Measurements from ENCODE around the gene ZBTB22. TPM values are rescaled to one million over a fixed set of nuclear protein-coding genes. Genes with fewer than 3 reads are reported as not detected.

The ZBTB22 gene
- total and polyA plus RNA-seq, 4 donors: 1.6 to 7.8 (median 4.7) TPM

DNA sequence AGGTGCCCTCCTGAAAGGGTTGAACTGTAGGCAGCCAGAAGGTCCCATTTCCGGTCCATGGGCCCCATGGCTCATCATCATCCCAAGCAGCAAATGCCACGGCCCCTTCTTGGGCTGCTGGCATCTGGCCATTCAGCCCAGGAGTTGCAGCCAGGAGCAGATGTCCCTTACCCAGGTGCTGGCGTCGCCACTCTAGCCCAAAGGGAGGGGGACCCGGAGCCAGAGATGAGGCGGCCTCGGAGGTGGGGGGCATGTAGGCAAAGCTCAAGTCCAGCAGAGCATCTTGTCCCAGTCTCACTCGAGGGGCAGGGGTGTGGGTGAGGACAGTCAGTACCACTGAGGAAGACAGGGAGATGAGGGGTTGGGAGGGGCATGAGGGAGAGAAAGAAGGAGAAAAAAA lies 12.5 kb downstream of the ZBTB22 start:
- Histone ChIP-seq H3K4me1 (ENCODE audit: control insufficient read depth in 4 of 4, insufficient read depth in 4 of 4, low read length in 3 of 4) (peaks cover 2 to 5% (median 4%) of the 10 kb centered on the region in 4 donors), H3K9me3 (ENCODE audit: control insufficient read depth in 4 of 4, low read length in 3 of 4) (no peaks in the 10 kb centered on the region), H3K27ac (ENCODE audit: low read depth in 1 of 2, low read length in 2 of 2) (no peak overlapping the region), H3K36me3 (ENCODE audit: control insufficient read depth in 4 of 4, insufficient read depth in 3 of 4, low read depth in 1 of 4, low read length in 3 of 4) (peaks cover 6 to 24% (median 15%) of the 10 kb centered on the region in 4 donors), H3K27me3 (ENCODE audit: control insufficient read depth in 4 of 4, insufficient read depth in 4 of 4, low read length in 3 of 4) (no peaks in the 10 kb centered on the region), H3K4me3 (ENCODE audit: low read depth in 1 of 3, low read length in 3 of 3) (no peak overlapping the region), H3K9ac (ENCODE audit: low read depth in 1 of 2, low read length in 2 of 2) (no peak overlapping the region)
- DNase-seq (ENCODE audit: low spot score): no peak
- no peak for TF ChIP-seq MAX (IDR thresholded peaks at IDR 0.05)
- TF ChIP-seq, protein P1, sequence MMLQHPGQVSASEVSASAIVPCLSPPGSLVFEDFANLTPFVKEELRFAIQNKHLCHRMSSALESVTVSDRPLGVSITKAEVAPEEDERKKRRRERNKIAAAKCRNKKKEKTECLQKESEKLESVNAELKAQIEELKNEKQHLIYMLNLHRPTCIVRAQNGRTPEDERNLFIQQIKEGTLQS (IDR thresholded peaks at IDR 0.05): no peak
- no peak for TF ChIP-seq SP1 (IDR thresholded peaks at IDR 0.05)
- no peak for TF ChIP-seq FOXA2 (IDR thresholded peaks at IDR 0.05)
- TF ChIP-seq GABPA (IDR thresholded peaks at IDR 0.05 in 1 of 2, conservative IDR thresholded peaks at IDR 0.05 in 1 of 2): no peak
- no peak for TF ChIP-seq HNF4A (conservative IDR thresholded peaks at IDR 0.05)
- TF ChIP-seq FOXA1 (IDR thresholded peaks at IDR 0.05): no peak
- no peak for TF ChIP-seq RAD21 (IDR thresholded peaks at IDR 0.05)
- TF ChIP-seq, protein P2, sequence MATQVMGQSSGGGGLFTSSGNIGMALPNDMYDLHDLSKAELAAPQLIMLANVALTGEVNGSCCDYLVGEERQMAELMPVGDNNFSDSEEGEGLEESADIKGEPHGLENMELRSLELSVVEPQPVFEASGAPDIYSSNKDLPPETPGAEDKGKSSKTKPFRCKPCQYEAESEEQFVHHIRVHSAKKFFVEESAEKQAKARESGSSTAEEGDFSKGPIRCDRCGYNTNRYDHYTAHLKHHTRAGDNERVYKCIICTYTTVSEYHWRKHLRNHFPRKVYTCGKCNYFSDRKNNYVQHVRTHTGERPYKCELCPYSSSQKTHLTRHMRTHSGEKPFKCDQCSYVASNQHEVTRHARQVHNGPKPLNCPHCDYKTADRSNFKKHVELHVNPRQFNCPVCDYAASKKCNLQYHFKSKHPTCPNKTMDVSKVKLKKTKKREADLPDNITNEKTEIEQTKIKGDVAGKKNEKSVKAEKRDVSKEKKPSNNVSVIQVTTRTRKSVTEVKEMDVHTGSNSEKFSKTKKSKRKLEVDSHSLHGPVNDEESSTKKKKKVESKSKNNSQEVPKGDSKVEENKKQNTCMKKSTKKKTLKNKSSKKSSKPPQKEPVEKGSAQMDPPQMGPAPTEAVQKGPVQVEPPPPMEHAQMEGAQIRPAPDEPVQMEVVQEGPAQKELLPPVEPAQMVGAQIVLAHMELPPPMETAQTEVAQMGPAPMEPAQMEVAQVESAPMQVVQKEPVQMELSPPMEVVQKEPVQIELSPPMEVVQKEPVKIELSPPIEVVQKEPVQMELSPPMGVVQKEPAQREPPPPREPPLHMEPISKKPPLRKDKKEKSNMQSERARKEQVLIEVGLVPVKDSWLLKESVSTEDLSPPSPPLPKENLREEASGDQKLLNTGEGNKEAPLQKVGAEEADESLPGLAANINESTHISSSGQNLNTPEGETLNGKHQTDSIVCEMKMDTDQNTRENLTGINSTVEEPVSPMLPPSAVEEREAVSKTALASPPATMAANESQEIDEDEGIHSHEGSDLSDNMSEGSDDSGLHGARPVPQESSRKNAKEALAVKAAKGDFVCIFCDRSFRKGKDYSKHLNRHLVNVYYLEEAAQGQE (IDR thresholded peaks at IDR 0.05): no peak
- no peak for TF ChIP-seq HNF4G (IDR thresholded peaks at IDR 0.05)
- TF ChIP-seq, protein P3, sequence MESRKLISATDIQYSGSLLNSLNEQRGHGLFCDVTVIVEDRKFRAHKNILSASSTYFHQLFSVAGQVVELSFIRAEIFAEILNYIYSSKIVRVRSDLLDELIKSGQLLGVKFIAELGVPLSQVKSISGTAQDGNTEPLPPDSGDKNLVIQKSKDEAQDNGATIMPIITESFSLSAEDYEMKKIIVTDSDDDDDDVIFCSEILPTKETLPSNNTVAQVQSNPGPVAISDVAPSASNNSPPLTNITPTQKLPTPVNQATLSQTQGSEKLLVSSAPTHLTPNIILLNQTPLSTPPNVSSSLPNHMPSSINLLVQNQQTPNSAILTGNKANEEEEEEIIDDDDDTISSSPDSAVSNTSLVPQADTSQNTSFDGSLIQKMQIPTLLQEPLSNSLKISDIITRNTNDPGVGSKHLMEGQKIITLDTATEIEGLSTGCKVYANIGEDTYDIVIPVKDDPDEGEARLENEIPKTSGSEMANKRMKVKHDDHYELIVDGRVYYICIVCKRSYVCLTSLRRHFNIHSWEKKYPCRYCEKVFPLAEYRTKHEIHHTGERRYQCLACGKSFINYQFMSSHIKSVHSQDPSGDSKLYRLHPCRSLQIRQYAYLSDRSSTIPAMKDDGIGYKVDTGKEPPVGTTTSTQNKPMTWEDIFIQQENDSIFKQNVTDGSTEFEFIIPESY (IDR thresholded peaks at IDR 0.05): no peak
- TF ChIP-seq RXRA (IDR thresholded peaks at IDR 0.05): no peak
- no peak for TF ChIP-seq JUND (IDR thresholded peaks at IDR 0.05)
- TF ChIP-seq, protein P4, sequence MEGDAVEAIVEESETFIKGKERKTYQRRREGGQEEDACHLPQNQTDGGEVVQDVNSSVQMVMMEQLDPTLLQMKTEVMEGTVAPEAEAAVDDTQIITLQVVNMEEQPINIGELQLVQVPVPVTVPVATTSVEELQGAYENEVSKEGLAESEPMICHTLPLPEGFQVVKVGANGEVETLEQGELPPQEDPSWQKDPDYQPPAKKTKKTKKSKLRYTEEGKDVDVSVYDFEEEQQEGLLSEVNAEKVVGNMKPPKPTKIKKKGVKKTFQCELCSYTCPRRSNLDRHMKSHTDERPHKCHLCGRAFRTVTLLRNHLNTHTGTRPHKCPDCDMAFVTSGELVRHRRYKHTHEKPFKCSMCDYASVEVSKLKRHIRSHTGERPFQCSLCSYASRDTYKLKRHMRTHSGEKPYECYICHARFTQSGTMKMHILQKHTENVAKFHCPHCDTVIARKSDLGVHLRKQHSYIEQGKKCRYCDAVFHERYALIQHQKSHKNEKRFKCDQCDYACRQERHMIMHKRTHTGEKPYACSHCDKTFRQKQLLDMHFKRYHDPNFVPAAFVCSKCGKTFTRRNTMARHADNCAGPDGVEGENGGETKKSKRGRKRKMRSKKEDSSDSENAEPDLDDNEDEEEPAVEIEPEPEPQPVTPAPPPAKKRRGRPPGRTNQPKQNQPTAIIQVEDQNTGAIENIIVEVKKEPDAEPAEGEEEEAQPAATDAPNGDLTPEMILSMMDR (IDR thresholded peaks at IDR 0.05; ENCODE audit: low read depth, low read length, missing input control): no peak
- TF ChIP-seq NR2F2 (IDR thresholded peaks at IDR 0.05): no peak
- WGBS: 91% methylated on average over 8 of the region's 8 CpGs

DNA sequence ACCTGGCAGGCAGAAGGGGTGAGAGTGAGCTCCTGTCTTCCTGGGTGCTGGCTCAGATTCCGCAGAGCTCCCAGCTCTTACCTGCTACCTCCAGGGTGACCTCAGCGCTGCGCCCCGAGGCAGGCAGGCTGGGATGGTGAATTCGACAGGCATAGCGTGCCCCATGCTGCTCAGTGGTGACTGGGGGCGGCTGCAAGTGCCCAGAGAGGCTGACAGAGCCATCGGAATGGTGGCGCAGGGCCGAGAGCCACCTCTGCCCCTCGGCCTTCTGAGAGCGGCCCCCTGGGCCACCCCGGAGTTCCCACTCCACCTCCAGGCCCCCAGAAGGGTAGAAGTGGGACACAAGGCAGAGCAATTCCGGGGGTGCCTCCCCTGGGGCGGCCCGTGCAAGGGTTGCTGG lies 13.3 kb downstream of the ZBTB22 start:
- Histone ChIP-seq H3K27me3 (ENCODE audit: control insufficient read depth in 4 of 4, insufficient read depth in 4 of 4, low read length in 3 of 4) (no peaks in the 10 kb centered on the region), H3K4me1 (ENCODE audit: control insufficient read depth in 4 of 4, insufficient read depth in 4 of 4, low read length in 3 of 4) (peaks cover 4 to 9% (median 7%) of the 10 kb centered on the region in 4 donors), H3K36me3 (ENCODE audit: control insufficient read depth in 4 of 4, insufficient read depth in 3 of 4, low read depth in 1 of 4, low read length in 3 of 4) (peaks cover 6 to 24% (median 15%) of the 10 kb centered on the region in 4 donors), H3K9ac (ENCODE audit: low read depth in 1 of 2, low read length in 2 of 2) (no peak overlapping the region), H3K9me3 (ENCODE audit: control insufficient read depth in 4 of 4, low read length in 3 of 4) (no peaks in the 10 kb centered on the region), H3K4me3 (ENCODE audit: low read depth in 1 of 3, low read length in 3 of 3) (no peak overlapping the region), H3K27ac (ENCODE audit: low read depth in 1 of 2, low read length in 2 of 2) (no peak overlapping the region)
- WGBS: 94% methylated on average over 16 of the region's 16 CpGs
- DNase-seq (ENCODE audit: low spot score): no peak
- TF ChIP-seq RAD21 (IDR thresholded peaks at IDR 0.05): no peak
- no peak for TF ChIP-seq HNF4A (conservative IDR thresholded peaks at IDR 0.05)
- TF ChIP-seq EGR1 (IDR thresholded peaks at IDR 0.05; ENCODE audit: low read depth in 2 of 2): no peak
- TF ChIP-seq NR2F2 (IDR thresholded peaks at IDR 0.05): no peak
- TF ChIP-seq TAF1 (conservative IDR thresholded peaks at IDR 0.05): no peak
- TF ChIP-seq HNF4G (IDR thresholded peaks at IDR 0.05): no peak
- TF ChIP-seq, protein P3 (IDR thresholded peaks at IDR 0.05): no peak
- TF ChIP-seq YY1 (IDR thresholded peaks at IDR 0.05): no peak
- no peak for TF ChIP-seq MAX (IDR thresholded peaks at IDR 0.05)
- no peak for TF ChIP-seq FOXA1 (IDR thresholded peaks at IDR 0.05)
- no peak for TF ChIP-seq FOXA2 (IDR thresholded peaks at IDR 0.05)
- TF ChIP-seq, protein P1 (IDR thresholded peaks at IDR 0.05): no peak

Measured in liver (tissue), 9 donors.